Naive thymus-derived CD8-positive, alpha-beta T cell (primary cell): ENCODE measurements around the gene S1PR4. TPM values are rescaled to one million over a fixed set of nuclear protein-coding genes. Genes with fewer than 3 reads are reported as not detected.
"Not testable (repeated sequence)": the region's sequence is repeated elsewhere in the genome, so short reads cannot be mapped to it uniquely, and the experiment has no call there.

ENCODE experiments used
- ATAC-seq, 2 donors: fragments of 150-1000 bp; cut with Tn5 transposase in 1 of 2; sonication (Bioruptor Pico), chemical (Tn5 transposase) in 1 of 2; 1 replicate in 1 of 2; 2 replicates in 1 of 2; pipeline ENCODE4 v1.10.0; 2021; ENCODE audit warnings: mild to moderate bottlenecking in 2 of 2, moderate library complexity in 2 of 2
- POLR2A ChIA-PET: fragments of 350-600 bp; sonication (Branson Sonifier 250); formaldehyde crosslinking; loops from one replicate; lab custom pipeline; 2021; ENCODE audit warnings: antibody characterized with exemption; lab: Charles Lee
- DNase-seq, 10 donors: peaks; one replicate each; pipeline versions ENCODE4 v3.0.0 to v3.0.0-alpha.2; 2020 to 2022
- H3K27ac Mint-ChIP-seq, 10 donors: one replicate each; pipeline ENCODE4 v1.8.0; 2020 to 2022; ENCODE audit warnings: mild to moderate bottlenecking in 10 of 10, mixed read lengths in 10 of 10, moderate library complexity in 4 of 10, inconsistent platforms in 1 of 10
- H3K27me3 Mint-ChIP-seq, 5 donors: one replicate each; pipeline ENCODE4 v1.8.0; 2021 to 2022; ENCODE audit warnings: mixed read lengths in 5 of 5
- H3K36me3 Mint-ChIP-seq, 3 donors: one replicate each; pipeline ENCODE4 v1.8.0; 2020 to 2022; ENCODE audit warnings: mixed read lengths in 3 of 3, mild to moderate bottlenecking in 2 of 3, inconsistent platforms in 1 of 3
- H3K4me1 Mint-ChIP-seq, 4 donors: one replicate each; pipeline ENCODE4 v1.8.0; 2021 to 2022; ENCODE audit warnings: mixed read lengths in 4 of 4
- H3K4me3 Mint-ChIP-seq, 10 donors: one replicate each; pipeline ENCODE4 v1.8.0; 2020 to 2022; ENCODE audit warnings: mild to moderate bottlenecking in 10 of 10, mixed read lengths in 10 of 10, moderate library complexity in 6 of 10, inconsistent platforms in 1 of 10
- H3K9me3 Mint-ChIP-seq, 9 donors: one replicate each; pipeline ENCODE4 v1.8.0; 2020 to 2022; ENCODE audit warnings: mixed read lengths in 9 of 9, mild to moderate bottlenecking in 3 of 9, inconsistent platforms in 1 of 9, moderate library complexity in 1 of 9
- polyA plus RNA-seq, 3 donors: library from polyadenylated mRNA; unstranded; fragments of 300-500 nt; fragmentation: Illumina TruSeq; gene quantifications; one replicate each; pipeline ENCODE4 v1.2.3, GENCODE V29; 2021
- total RNA-seq, 8 experiments: library from RNA in 2 of 8; stranded (reverse) in 2 of 8; gene quantifications; one replicate each; pipeline ENCODE4 v1.2.3 and lab custom pipeline; 2021 to 2026

S1PR4 gene
- total and polyA plus RNA-seq, 5 experiments from 2014 or later = 217 to 470 (median 286) TPM

DNA sequence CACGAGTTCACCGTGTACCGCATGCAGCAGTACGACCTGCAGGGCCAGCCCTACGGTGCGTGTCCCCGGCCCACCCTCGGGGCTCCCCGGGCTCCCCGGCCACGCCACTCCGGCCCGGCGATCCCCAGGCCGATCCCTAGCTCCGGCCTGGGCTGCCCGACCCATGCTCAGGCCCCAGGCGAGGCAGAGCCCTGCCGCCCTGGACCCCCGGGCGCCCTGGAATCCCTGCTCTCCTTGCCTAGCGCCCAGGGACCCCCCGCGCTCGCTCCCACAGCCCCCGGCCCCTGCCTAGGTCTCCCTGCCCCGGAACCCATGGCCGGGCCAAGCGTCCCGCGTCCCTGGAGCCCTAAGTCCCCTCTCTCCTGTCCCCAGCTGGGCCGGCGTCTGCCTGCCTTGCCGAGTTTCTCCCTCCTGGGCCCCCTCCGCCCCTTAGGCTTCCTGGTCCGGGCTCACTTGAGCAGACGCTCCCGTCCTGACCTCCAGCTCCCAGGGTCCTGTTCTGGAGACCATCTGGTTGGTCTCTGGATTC, 7.7 kb downstream of the S1PR4 start:
- peak overlapping the region; percentile 79 to 98 (median 86) for H3K4me3 Mint-ChIP-seq
- H3K36me3 Mint-ChIP-seq = peaks cover 0 to 35% (median 2%) of the 10 kb centered on the region in 3 donors
- no peak for ATAC-seq
- H3K9me3 Mint-ChIP-seq = no peaks in the 10 kb centered on the region
- H3K4me1 Mint-ChIP-seq = peaks cover 26 to 72% (median 61%) of the 10 kb centered on the region in 4 donors
- no peak for DNase-seq
- peak overlapping the region; percentile 51 to 90 (median 78) for H3K27ac Mint-ChIP-seq
- POLR2A ChIA-PET = interaction anchor here (0.7 to 2.0 kb wide), 9 partner anchors 9 to 576 kb away, joined by 3 to 7 read pairs (median 4); partner anchors contain the start of gene MRPL54
- H3K27me3 Mint-ChIP-seq = no peaks in the 10 kb centered on the region

DNA sequence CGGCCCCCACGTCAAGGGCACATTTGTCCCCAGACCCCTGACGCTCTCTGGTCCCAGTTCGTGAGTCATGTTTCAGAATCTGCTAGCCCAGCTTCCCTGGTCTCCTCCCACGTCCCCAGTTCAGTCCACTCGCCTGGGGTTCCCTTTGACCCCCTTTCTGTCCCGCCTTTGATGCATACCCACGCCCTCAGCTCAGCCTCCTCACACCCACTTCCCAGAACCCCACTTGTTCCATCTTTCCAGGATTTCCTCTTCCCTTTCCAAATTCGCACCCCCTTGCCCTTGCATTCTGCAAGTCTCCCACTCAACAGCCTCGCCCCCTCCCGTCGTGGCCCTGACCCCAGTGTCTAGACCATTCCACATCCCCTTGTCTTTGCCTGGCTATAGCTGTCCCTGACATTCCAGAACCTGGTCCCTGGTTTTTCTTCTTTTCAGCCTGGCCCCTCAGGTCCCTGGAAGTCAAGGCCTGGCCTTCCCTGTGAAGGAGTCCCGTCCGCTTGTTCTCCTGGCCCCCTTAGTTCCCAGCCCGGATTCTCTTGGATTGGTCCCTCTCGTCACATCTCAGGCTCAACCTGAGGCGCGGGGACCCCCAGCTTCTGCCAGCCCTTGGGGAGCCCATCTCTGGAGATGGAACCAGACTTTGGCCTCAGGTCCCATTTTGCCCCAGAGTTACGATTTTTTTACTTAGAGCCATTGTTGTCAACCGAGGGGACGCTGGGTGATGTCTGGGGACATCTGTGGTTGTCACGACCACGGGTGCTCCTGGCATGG, 8.5 kb downstream of the S1PR4 start:
- H3K36me3 Mint-ChIP-seq = peaks cover 0 to 30% (median 0%) of the 10 kb centered on the region in 3 donors

DNA sequence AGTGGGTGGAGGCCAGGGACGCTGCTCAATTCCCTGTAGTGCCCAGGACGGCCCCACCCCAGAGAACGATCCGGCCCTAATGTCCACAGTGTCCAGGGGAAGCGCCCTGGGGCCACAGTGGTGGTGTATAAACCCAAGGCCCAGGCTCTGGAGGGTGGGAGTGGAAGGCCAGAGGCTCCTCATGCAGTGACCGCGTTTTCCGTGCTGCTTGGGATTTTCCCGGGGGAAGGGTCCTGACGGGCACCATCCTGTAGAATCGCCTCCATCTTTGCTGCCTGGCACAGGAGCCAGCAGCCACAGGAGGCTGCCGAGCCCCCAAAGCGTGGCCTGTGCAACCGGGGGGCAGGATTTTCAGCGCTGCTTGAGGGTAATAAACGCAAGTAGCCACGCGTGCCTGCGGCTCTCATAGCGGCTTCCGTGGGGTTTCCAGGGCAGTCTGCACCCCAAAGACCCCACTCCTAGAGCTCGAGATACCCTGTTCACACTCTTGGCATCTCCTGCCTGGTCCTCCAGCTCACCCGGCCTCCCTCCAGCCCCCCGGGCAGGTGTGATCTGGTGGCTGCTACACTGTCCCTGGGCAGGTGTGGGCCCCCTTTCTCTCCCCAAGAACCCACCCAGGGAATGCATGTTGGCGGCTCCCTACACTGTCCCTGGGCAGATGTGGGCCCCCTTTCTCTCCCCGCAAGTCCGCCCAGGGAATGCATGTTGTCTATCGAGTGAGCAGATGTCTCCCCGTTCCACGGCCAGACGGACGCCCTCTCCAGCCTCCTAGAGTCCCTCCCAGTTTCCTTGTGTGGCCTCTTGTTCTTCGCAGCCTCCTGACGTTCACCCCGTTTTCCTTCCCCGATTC, 9.3 kb downstream of the S1PR4 start:
- POLR2A ChIA-PET = interaction anchor here (0.8 kb wide), 1 partner anchor 8 kb away, joined by 3 read pairs; no protein-coding TSS in a partner anchor
- peaks cover 0 to 24% (median 0%) of the 10 kb centered on the region in 3 donors for H3K36me3 Mint-ChIP-seq
- peak overlapping the region in 5 of 10 donors; percentile 5 to 55 (median 27) for H3K27ac Mint-ChIP-seq
- H3K4me1 Mint-ChIP-seq = peaks cover 26 to 68% (median 56%) of the 10 kb centered on the region in 4 donors
- no peak for DNase-seq
- H3K4me3 Mint-ChIP-seq = peak overlapping the region; percentile 64 to 98 (median 85)
- no peaks in the 10 kb centered on the region for H3K9me3 Mint-ChIP-seq
- H3K27me3 Mint-ChIP-seq = no peaks in the 10 kb centered on the region
- no peak for ATAC-seq

More for the DNA sequence above, 8.5 kb downstream of the S1PR4 start:
- POLR2A ChIA-PET = interaction anchor here (1.2 to 2.0 kb wide), 7 partner anchors 8 to 575 kb away, joined by 4 to 7 read pairs (median 4); partner anchors contain the start of gene MRPL54
- Mint-ChIP-seq H3K9me3 (no peaks in the 10 kb centered on the region), H3K4me1 (peaks cover 26 to 73% (median 60%) of the 10 kb centered on the region in 4 donors), H3K27ac (peak overlapping the region; percentile 51 to 90 (median 77)), H3K27me3 (no peaks in the 10 kb centered on the region), H3K4me3 (peak overlapping the region; percentile 79 to 98 (median 86))
- DNase-seq (no peak), ATAC-seq (no peak)

GRCh38 chr19:3188627-3189596, 10.3 kb downstream of the S1PR4 start:
- Mint-ChIP-seq H3K36me3 (peaks cover 0 to 21% (median 0%) of the 10 kb centered on the region in 3 donors), H3K4me3 (peak overlapping the region; percentile 44 to 98 (median 76)), H3K27me3 (no peaks in the 10 kb centered on the region), H3K27ac (peak overlapping the region in 5 of 10 donors; percentile 5 to 67 (median 52)), H3K4me1 (peaks cover 26 to 59% (median 48%) of the 10 kb centered on the region in 4 donors), H3K9me3 (no peaks in the 10 kb centered on the region)
- ATAC-seq = no peak
- no peak for DNase-seq
- POLR2A ChIA-PET = interaction anchor here (0.6 to 0.8 kb wide), 3 partner anchors 9 to 25 kb away, joined by 3 to 4 read pairs (median 3); no protein-coding TSS in a partner anchor

DNA sequence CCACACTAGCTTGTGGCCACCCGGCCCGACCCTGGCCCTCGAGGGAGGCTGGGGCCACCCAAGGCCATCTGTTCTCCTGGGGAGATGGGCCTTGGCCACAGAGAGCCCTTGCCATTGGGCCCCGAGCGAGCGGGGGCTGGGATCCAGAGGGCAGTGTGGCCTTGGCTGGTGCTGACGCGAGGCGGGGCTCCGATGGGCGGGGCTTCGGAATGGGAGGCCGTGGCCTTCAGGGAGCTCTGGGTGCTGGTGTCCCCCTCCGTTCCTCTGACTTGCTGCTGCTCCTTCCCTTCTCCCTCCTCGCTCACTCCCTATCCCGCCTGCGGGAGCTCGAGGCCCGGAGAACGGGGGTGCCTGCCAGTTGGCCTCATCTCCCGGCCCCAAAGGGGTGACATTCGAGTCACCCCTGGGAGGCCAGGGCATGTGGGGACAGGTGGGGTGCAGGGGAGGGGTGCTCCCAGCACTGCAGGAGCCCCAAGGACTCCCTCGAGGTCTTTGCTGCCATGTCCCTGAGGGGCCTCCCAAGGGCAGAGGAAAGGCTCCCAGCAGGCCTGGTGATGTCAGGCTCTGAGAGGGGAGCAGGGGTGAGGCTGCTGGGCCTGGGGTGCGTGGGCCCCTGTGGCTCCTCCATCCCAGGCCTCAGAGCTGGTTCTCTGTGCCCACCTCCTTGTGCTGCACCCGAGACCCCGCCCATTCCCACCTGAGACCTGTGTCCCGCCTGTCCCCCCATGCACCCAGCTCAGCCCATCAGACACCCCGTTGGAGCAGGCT, 11.3 kb downstream of the S1PR4 start:
- peak overlapping the region in 1 of 10 donors; percentile 18 for H3K27ac Mint-ChIP-seq
- POLR2A ChIA-PET = interaction anchor here (0.6 to 0.8 kb wide), 4 partner anchors 10 to 125 kb away, joined by 3 to 5 read pairs (median 4); no protein-coding TSS in a partner anchor
- peaks cover 0 to 21% (median 5%) of the 10 kb centered on the region in 3 donors for H3K36me3 Mint-ChIP-seq
- no peaks in the 10 kb centered on the region for H3K27me3 Mint-ChIP-seq
- DNase-seq (peak in 1 of 10 donors; percentile 60), ATAC-seq (no peak)
- H3K4me1 Mint-ChIP-seq = peaks cover 18 to 49% (median 38%) of the 10 kb centered on the region in 4 donors
- H3K9me3 Mint-ChIP-seq = no peaks in the 10 kb centered on the region
- H3K4me3 Mint-ChIP-seq = peak overlapping the region in 1 of 10 donors; percentile 26

DNA sequence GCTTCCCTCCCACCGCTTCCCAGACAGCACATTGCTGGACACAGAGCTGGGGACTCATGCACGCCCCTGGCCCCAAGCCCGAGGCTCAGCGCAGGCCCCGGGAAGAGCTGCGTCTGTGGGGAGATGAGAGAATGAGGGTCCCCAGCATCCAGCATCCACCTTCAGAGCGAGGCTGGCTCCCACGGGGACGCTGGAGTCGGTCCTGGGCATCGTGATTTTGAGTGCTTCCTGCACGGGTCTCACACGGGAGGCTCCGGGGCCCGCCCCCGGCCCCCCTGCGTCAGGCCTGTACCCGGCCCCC, 11.9 kb downstream of the S1PR4 start:
- peaks cover 0 to 23% (median 5%) of the 10 kb centered on the region in 3 donors for H3K36me3 Mint-ChIP-seq
- H3K4me3 Mint-ChIP-seq = no peak overlapping the region
- ATAC-seq = no peak
- no peaks in the 10 kb centered on the region for H3K27me3 Mint-ChIP-seq
- H3K4me1 Mint-ChIP-seq = peaks cover 15 to 44% (median 33%) of the 10 kb centered on the region in 4 donors
- no peak for DNase-seq
- H3K9me3 Mint-ChIP-seq = no peaks in the 10 kb centered on the region
- POLR2A ChIA-PET = interaction anchor here (0.6 kb wide), 2 partner anchors 110 to 125 kb away, joined by 5 read pairs; no protein-coding TSS in a partner anchor
- no peak overlapping the region for H3K27ac Mint-ChIP-seq

- Mint-ChIP-seq H3K27ac (peak overlapping the region in 2 of 10 donors; percentile 9 to 60), H3K9me3 (no peaks in the 10 kb centered on the region), H3K4me1 (peaks cover 15 to 43% (median 32%) of the 10 kb centered on the region in 4 donors), H3K4me3 (peak overlapping the region in 2 of 10 donors; percentile 20 to 30), H3K27me3 (no peaks in the 10 kb centered on the region), H3K36me3 (peaks cover 0 to 23% (median 5%) of the 10 kb centered on the region in 3 donors)
- POLR2A ChIA-PET = interaction anchor here (0.6 kb wide), 2 partner anchors 109 to 126 kb away, joined by 5 read pairs; no protein-coding TSS in a partner anchor
- ATAC-seq = no peak
- peak in 1 of 10 donors; percentile 34 for DNase-seq
Observed at GRCh38 chr19:3190921-3191805, 12.6 kb downstream of the S1PR4 start.

DNA sequence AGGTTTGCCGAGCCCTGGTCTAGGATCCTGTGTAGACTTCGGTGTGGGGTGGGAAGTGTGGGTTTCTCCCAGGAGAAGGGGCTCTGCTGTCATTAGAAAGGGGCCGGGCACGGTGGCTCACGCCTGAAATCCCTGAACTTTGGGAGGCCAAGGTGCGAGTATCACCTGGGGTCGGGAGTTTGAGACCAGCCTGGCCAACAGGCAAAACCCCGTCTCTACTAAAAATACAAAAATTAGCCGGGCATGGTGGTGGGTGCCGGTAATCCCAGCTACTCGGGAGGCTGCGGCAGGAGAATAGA, 13.2 kb downstream of the S1PR4 start:
- POLR2A ChIA-PET, ATAC-seq: not testable (repeated sequence)
- H3K36me3 Mint-ChIP-seq = peaks cover 0 to 26% (median 5%) of the 10 kb centered on the region in 3 donors

DNA sequence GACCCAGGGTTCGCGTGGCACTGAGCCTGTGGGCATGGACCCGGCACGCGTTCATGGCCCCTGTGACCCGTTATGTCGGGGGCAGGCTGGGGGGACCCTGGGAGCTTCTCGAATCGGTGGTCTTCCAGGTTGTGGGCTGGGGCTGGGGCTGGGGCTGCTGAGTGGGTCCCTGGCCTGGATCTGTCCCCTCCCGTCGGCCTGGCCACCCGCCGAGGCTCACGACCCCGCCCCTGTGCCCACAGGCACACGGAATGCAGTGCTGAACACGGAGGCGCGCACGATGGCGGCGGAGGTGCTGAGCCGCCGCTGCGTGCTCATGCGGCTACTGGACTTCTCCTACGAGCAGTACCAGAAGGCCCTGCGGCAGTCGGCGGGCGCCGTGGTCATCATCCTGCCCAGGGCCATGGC, 13.7 kb downstream of the S1PR4 start:
- POLR2A ChIA-PET = no interaction called here
- Mint-ChIP-seq H3K27me3 (no peaks in the 10 kb centered on the region), H3K4me1 (peaks cover 10 to 33% (median 22%) of the 10 kb centered on the region in 4 donors), H3K9me3 (no peaks in the 10 kb centered on the region), H3K4me3 (no peak overlapping the region), H3K27ac (no peak overlapping the region), H3K36me3 (peaks cover 0 to 28% (median 5%) of the 10 kb centered on the region in 3 donors)
- ATAC-seq (no peak), DNase-seq (no peak)

More for the DNA sequence above, 13.2 kb downstream of the S1PR4 start:
- Mint-ChIP-seq H3K4me1 (peaks cover 14 to 38% (median 27%) of the 10 kb centered on the region in 4 donors), H3K4me3 (peak overlapping the region in 1 of 10 donors; percentile 30)
- not testable (repeated sequence) for H3K27ac Mint-ChIP-seq, DNase-seq, H3K27me3 Mint-ChIP-seq, H3K9me3 Mint-ChIP-seq

- H3K36me3 Mint-ChIP-seq = peaks cover 0 to 28% (median 5%) of the 10 kb centered on the region in 3 donors
- H3K4me3 Mint-ChIP-seq = no peak overlapping the region
- no peak for DNase-seq
- no peaks in the 10 kb centered on the region for H3K9me3 Mint-ChIP-seq
- peaks cover 10 to 29% (median 19%) of the 10 kb centered on the region in 4 donors for H3K4me1 Mint-ChIP-seq
- ATAC-seq = no peak
- POLR2A ChIA-PET = no interaction called here
- no peak overlapping the region for H3K27ac Mint-ChIP-seq
- H3K27me3 Mint-ChIP-seq = no peaks in the 10 kb centered on the region
Observed at GRCh38 chr19:3192684-3193083, 14.1 kb downstream of the S1PR4 start.
